Daoy (cell line): ENCODE measurements around the gene CTRB1. TPM values are rescaled to one million over a fixed set of nuclear protein-coding genes. Genes with fewer than 3 reads are reported as not detected.
"Not testable (repeated sequence)": the region's sequence is repeated elsewhere in the genome, so short reads cannot be mapped to it uniquely, and the experiment has no call there.

Experiments
- DNase-seq: peaks from one replicate; pipeline ENCODE4 v3.0.0-alpha.2; 2015; ENCODE audit warnings: low read depth
- total RNA-seq: library from RNA; depleted of rRNA; stranded (reverse); fragments of >200 nt; shearing (Covaris generic); gene quantifications from 2 replicates; pipeline ENCODE4 v1.2.3, GENCODE V29; 2014; rRNA removed

Gene CTRB1
- total RNA-seq, 1 experiment from 2014 or later: not detected

DNA sequence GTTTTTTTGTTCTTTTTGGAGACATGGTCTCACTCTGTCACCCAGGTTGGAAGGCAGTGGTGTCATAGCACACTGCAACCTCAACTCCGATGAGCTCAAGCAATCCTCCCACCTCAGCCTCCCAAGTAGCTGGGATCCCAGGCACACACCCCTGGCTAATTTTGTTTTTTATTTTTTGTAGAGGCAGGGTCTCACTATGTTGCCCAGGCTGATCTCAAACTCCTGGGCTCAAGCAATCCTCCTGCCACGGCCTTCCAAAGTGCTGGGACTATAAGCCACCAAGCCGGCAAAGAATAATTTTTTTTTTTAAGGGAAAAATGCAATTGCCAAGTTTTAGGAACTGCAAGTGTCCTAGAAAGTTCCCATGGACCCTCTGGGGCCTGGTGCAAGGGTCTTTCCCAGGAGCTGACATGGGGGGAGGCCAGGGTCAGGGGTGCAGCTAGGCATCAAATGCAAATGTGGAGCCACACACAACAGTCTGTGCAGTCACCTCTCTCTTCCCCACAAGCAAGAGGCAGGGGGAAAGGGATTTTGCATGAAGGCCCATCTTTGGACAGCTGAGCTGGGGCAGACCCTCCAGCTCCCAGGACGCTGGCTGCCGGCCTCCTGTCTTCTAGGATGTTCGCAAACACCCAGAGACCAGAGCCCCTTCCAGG lies 52.8 kb downstream of the CTRB1 start:
- DNase-seq: no peak

DNA sequence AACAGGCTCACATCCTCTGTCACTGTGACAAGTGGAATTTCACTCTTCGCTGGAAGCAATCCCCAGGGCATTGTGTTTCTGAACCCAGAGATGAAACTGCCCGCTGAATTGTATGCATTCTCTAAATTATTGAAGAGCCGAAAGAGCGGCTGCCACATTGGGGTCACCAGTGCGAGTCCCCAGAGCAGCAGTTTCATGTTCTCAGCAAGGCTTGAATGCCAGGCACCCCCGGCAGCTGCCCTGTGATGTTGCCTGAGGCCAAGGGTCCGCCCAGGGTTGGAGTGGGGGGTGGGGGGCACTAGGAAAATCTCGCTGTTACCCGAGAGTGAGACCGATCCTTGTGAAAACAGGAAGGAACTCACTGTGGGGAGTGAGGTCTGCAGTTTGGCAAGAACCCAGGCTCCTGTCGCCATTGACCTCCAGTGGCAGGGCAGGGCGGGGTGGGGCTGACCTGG lies 53.3 kb downstream of the CTRB1 start:
- DNase-seq: no peak

DNA sequence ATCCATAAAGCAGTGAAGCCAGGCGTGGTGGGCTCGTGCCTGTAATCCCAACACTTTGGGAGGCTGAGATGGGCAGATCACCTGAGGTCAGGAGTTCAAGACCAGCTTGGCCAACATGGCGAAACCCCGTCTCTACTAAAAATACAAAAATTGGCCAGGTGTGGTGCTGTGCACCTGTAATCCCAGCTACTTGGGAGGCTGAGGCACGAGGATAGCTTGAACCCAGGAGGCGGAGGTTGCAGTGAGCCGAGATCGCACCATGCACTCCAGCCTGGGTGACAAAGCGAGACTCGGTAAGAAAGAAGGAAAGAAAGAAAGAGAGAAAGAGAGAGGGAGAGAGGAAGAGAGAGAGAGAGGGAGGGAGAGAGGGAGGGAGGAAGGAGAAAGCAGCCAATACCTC lies 53.8 kb downstream of the CTRB1 start:
- not testable (repeated sequence) for DNase-seq

DNA sequence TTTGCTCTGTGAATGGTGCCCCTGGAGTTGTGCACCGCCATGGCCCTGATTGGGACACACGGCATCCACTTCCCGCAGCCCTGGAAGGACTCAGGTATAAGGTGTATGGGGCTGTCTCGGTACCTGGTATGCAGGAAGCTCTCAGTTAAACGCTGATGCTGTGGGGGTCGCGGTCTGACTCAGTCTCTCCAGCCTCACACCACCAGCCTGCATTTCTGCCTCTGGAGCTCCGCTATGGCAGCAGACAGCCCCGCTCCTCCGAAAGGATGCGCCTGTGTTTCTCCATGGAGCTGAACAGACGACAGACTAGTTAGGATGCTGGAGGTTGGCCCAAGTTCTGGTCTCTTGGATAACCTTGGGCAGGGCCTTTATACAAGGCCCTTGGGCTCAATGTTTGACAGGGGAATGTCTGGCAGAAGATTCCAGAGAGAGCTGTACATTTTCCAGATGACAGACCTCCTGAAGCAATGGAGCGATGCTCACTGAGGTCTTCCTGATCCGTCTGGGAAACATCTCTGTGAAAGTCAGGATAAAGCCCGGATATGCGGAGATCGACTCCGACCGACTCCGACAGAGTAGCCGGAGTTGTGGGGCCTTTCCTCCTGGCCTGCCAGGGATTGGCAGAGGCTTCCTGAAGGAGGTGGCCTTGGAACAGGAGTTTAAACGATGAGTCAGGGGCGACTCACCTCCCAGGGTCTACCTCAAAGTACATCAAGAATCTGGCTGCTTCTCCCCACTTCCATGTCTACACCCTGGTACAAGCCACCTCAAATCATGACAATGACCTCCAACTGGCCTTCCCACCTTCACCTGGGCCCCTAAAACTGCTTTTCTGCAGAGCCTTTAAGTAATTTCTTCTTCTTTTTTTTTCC lies 54.5 kb downstream of the CTRB1 start:
- peak; percentile 47 for DNase-seq

Other genes with a start within 250 kb of the CTRB1 start
- gene WDR59, start 233.9 kb upstream of the CTRB1 start, total RNA-seq: 3.8 and 9.4 TPM in 2 replicates
- 17.5 and 21.9 TPM in 2 replicates for gene ZNRF1, start 220.0 kb upstream of the CTRB1 start, total RNA-seq
- gene LDHD, start 102.2 kb upstream of the CTRB1 start, total RNA-seq: not detected in 2 replicates
- gene ZFP1, start 70.5 kb upstream of the CTRB1 start, total RNA-seq: 8.9 and 10.2 TPM in 2 replicates
- gene CTRB2, start 11.8 kb upstream of the CTRB1 start, total RNA-seq: not detected in 2 replicates
- 39.1 and 43.3 TPM in 2 replicates for gene BCAR1, start 32.6 kb downstream of the CTRB1 start, total RNA-seq
- gene CFDP1, start 214.5 kb downstream of the CTRB1 start, total RNA-seq: 40.6 and 41.9 TPM in 2 replicates
- 13.1 and 29.1 TPM in 2 replicates for gene TMEM170A, start 245.7 kb downstream of the CTRB1 start, total RNA-seq